Right atrium auricular region (tissue), 2 donors: Measurements from ENCODE around the gene MAGT1. TPM values are rescaled to one million over a fixed set of nuclear protein-coding genes. Genes with fewer than 3 reads are reported as not detected.

Source experiments
- DNase-seq: peaks from one replicate; pipeline ENCODE4 v3.0.0-alpha.2; 2019; ENCODE audit warnings: low spot score
- H3K27ac ChIP-seq, 2 donors: fragments of 200-600 bp; sonication (generic); 1 replicate in 1 of 2; 2 replicates in 1 of 2; pipeline ENCODE4 v1.5.1; 2016 to 2019
- H3K27me3 ChIP-seq, 2 donors: fragments of 200-600 bp; sonication (generic); one replicate each; pipeline versions ENCODE4 v1.5.1 to v1.6.0; 2017 to 2019
- H3K36me3 ChIP-seq: fragments of 200-600 bp; sonication (generic); one replicate; pipeline ENCODE4 v1.5.1; 2016
- H3K4me1 ChIP-seq, 2 donors: fragments of 200-600 bp; sonication (generic); one replicate each; pipeline versions ENCODE4 v1.5.1 to v1.6.0; 2017 to 2019
- H3K4me3 ChIP-seq, 2 donors: fragments of 200-600 bp; sonication (generic); 1 replicate in 1 of 2; 2 replicates in 1 of 2; pipeline ENCODE4 v1.5.1; 2017 to 2019; ENCODE audit warnings: mild to moderate bottlenecking in 1 of 2, moderate library complexity in 1 of 2
- H3K9me3 ChIP-seq, 2 donors: fragments of 200-600 bp; sonication (generic); one replicate each; pipeline ENCODE4 v1.5.1; 2019
- CTCF ChIP-seq, 2 donors: fragments of 200-600 bp; sonication (generic); IDR thresholded peaks; one replicate each; pipeline ENCODE4 v1.5.1; 2019; ENCODE audit warnings: antibody characterized with exemption in 2 of 2
- total RNA-seq, 2 donors: library from RNA; depleted of rRNA; stranded (reverse); fragments of >200 nt; gene quantifications; one replicate each; pipeline ENCODE4 v1.1.0, GENCODE V29; 2016

Gene MAGT1
- total RNA-seq, 2 donors from 2014 or later: 48.4 to 55.5 TPM

GRCh38 chrX:77785486-77786364 is 109.5 kb downstream of the MAGT1 start, which contains the start of gene ATRX:
Gene ATRX, minus strand, starts transcription at chrX:77786216. Its CDS starts 215 bp downstream, at chrX:77786001.
- Histone ChIP-seq H3K27me3 (no peaks in the 10 kb centered on the region), H3K4me3 (peak within 1 kb of the TSS; percentile 61 to 63), H3K4me1 (no peaks in the 10 kb centered on the region), H3K27ac (peak within 1 kb of the TSS; percentile 86 to 90), H3K9me3 (no peaks in the 10 kb centered on the region), H3K36me3 (no peaks in the 10 kb centered on the region)
- no peak for TF ChIP-seq CTCF (IDR thresholded peaks at IDR 0.05)
- peak; percentile 63 for DNase-seq

- H3K4me1 ChIP-seq: no peaks in the 10 kb centered on the region
- no peaks in the 10 kb centered on the region for H3K9me3 ChIP-seq
- no peak overlapping the region for H3K27ac ChIP-seq
- H3K4me3 ChIP-seq: no peak overlapping the region
- TF ChIP-seq CTCF (IDR thresholded peaks at IDR 0.05): no peak
- no peak for DNase-seq
- no peaks in the 10 kb centered on the region for H3K36me3 ChIP-seq
- H3K27me3 ChIP-seq: no peaks in the 10 kb centered on the region
These were observed 115.5 kb downstream of the MAGT1 start for GRCh38 chrX:77779695-77780094.

- Histone ChIP-seq H3K36me3 (no peaks in the 10 kb centered on the region), H3K4me1 (no peaks in the 10 kb centered on the region), H3K4me3 (no peak overlapping the region), H3K27me3 (no peaks in the 10 kb centered on the region), H3K27ac (no peak overlapping the region), H3K9me3 (no peaks in the 10 kb centered on the region)
- TF ChIP-seq CTCF (IDR thresholded peaks at IDR 0.05): no peak
- no peak for DNase-seq
These were observed 118.6 kb downstream of the MAGT1 start for GRCh38 chrX:77776659-77777058.

Other genes starting within 250 kb of the MAGT1 start
- gene ATRX, start 109.2 kb downstream of the MAGT1 start, total RNA-seq: 10 to 100 TPM; 40.9 to 48.3 TPM
- 1,000 to 10,000 TPM; 1,439 to 1,473 TPM for gene COX7B, start 4.0 kb upstream of the MAGT1 start, total RNA-seq
- 1 to 10 TPM; 6.3 to 7.5 TPM for gene ATP7A, start 15.3 kb upstream of the MAGT1 start, total RNA-seq
- gene PGAM4, start 74.2 kb upstream of the MAGT1 start, total RNA-seq: not detected
- gene PGK1, start 208.8 kb upstream of the MAGT1 start, total RNA-seq: 100 to 1,000 TPM; 197 to 263 TPM
- 10 to 100 TPM; 36.6 to 36.7 TPM for gene TAF9B, start 244.2 kb upstream of the MAGT1 start, total RNA-seq